ENCODE data around the gene STK38. TPM values are rescaled to one million over a fixed set of nuclear protein-coding genes. Genes with fewer than 3 reads are reported as not detected.

STK38 gene
- total and polyA plus RNA-seq, 2 of the 13 experiments (the other 11 are each of a cell fraction or from before 2014, with no cell fraction given): 10.3 to 20.7 TPM

DNA sequence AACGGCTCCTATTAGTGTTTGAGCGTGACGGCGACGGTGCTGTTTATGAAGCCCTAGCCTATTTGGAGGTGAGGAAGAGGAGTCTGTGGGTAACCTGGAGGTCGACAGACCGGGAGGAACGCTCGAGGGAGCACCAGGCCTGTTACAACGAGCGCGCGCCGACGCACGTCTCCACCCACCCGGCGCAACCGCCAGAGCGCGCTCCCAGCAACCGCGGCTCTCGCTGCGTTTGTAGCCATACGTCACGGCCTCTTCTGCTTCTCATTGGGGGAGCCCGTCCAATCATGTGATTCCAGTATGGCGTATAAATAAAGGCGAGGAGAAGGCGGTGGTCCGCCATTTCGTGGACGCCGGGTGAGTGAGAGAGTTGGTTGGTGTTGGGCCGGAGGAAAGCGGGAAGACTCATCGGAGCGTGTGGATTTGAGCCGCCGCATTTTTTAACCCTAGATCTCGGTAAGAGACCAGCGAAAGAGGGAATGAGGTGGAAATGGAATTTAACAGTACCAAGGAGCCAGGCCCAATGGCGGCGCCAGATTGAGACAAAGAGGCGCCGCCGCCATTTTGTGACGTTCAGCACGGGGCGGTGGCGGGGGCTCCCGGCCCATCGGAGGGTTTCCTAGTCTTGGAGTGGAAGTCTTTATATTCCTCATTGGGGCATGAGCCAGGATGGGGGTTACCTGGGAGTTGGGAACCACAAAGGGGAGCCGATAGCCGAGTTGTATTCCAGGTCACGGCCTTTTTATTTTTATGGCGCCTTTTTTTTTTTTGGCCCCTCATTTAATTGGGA lies 46.9 kb upstream of the STK38 start, which contains the start of gene SRSF3 (continued):
- TF ChIP-seq HES4 (CRISPR knock-in tag; IDR thresholded peaks at IDR 0.05; ENCODE audit: borderline replicate concordance): peak; percentile 59; the same call in 1 of the 2 replicates
- TF ChIP-seq TAF1 (CRISPR knock-in tag; IDR thresholded peaks at IDR 0.05): peak; percentile 99
- no peak; the same call in none of the 2 replicates for TF ChIP-seq MEIS2 (CRISPR knock-in tag; IDR thresholded peaks at IDR 0.05)
- TF ChIP-seq, protein P1, sequence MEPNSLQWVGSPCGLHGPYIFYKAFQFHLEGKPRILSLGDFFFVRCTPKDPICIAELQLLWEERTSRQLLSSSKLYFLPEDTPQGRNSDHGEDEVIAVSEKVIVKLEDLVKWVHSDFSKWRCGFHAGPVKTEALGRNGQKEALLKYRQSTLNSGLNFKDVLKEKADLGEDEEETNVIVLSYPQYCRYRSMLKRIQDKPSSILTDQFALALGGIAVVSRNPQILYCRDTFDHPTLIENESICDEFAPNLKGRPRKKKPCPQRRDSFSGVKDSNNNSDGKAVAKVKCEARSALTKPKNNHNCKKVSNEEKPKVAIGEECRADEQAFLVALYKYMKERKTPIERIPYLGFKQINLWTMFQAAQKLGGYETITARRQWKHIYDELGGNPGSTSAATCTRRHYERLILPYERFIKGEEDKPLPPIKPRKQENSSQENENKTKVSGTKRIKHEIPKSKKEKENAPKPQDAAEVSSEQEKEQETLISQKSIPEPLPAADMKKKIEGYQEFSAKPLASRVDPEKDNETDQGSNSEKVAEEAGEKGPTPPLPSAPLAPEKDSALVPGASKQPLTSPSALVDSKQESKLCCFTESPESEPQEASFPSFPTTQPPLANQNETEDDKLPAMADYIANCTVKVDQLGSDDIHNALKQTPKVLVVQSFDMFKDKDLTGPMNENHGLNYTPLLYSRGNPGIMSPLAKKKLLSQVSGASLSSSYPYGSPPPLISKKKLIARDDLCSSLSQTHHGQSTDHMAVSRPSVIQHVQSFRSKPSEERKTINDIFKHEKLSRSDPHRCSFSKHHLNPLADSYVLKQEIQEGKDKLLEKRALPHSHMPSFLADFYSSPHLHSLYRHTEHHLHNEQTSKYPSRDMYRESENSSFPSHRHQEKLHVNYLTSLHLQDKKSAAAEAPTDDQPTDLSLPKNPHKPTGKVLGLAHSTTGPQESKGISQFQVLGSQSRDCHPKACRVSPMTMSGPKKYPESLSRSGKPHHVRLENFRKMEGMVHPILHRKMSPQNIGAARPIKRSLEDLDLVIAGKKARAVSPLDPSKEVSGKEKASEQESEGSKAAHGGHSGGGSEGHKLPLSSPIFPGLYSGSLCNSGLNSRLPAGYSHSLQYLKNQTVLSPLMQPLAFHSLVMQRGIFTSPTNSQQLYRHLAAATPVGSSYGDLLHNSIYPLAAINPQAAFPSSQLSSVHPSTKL (CRISPR knock-in tag; IDR thresholded peaks at IDR 0.05): peak; percentile 80
- TF ChIP-seq ZKSCAN8 (CRISPR knock-in tag; IDR thresholded peaks at IDR 0.05; ENCODE audit: borderline replicate concordance): peak; percentile 94
- TF ChIP-seq ELF4 (CRISPR knock-in tag; IDR thresholded peaks at IDR 0.05; ENCODE audit: borderline replicate concordance): peak; percentile 50; the same call in 1 of the 2 replicates
- TF ChIP-seq SATB2 (CRISPR knock-in tag; IDR thresholded peaks at IDR 0.05): peak; percentile 72; the same call in 1 of the 2 replicates
- TF ChIP-seq, protein P2, sequence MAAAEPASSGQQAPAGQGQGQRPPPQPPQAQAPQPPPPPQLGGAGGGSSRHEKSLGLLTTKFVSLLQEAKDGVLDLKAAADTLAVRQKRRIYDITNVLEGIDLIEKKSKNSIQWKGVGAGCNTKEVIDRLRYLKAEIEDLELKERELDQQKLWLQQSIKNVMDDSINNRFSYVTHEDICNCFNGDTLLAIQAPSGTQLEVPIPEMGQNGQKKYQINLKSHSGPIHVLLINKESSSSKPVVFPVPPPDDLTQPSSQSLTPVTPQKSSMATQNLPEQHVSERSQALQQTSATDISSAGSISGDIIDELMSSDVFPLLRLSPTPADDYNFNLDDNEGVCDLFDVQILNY (CRISPR knock-in tag; conservative IDR thresholded peaks at IDR 0.05): no peak
- peak; percentile 21; the same call in 1 of the 2 replicates for TF ChIP-seq HMG20A (CRISPR knock-in tag; IDR thresholded peaks at IDR 0.05; ENCODE audit: borderline replicate concordance)
- TF ChIP-seq HNRNPUL1 (IDR thresholded peaks at IDR 0.05; ENCODE audit: low read depth, low read length): no peak
- TF ChIP-seq ZNF589 (CRISPR knock-in tag; conservative IDR thresholded peaks at IDR 0.05): no peak; the same call in 1 of the 2 replicates
- TF ChIP-seq, protein P3, sequence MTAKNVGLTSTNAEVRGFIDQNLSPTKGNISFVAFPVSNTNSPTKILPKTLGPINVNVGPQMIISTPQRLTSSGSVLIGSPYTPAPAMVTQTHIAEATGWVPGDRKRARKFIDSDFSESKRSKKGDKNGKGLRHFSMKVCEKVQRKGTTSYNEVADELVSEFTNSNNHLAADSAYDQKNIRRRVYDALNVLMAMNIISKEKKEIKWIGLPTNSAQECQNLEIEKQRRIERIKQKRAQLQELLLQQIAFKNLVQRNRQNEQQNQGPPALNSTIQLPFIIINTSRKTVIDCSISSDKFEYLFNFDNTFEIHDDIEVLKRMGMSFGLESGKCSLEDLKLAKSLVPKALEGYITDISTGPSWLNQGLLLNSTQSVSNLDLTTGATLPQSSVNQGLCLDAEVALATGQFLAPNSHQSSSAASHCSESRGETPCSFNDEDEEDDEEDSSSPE (CRISPR knock-in tag; IDR thresholded peaks at IDR 0.05): peak; percentile 93
- TF ChIP-seq, protein P4, sequence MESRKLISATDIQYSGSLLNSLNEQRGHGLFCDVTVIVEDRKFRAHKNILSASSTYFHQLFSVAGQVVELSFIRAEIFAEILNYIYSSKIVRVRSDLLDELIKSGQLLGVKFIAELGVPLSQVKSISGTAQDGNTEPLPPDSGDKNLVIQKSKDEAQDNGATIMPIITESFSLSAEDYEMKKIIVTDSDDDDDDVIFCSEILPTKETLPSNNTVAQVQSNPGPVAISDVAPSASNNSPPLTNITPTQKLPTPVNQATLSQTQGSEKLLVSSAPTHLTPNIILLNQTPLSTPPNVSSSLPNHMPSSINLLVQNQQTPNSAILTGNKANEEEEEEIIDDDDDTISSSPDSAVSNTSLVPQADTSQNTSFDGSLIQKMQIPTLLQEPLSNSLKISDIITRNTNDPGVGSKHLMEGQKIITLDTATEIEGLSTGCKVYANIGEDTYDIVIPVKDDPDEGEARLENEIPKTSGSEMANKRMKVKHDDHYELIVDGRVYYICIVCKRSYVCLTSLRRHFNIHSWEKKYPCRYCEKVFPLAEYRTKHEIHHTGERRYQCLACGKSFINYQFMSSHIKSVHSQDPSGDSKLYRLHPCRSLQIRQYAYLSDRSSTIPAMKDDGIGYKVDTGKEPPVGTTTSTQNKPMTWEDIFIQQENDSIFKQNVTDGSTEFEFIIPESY (CRISPR knock-in tag; IDR thresholded peaks at IDR 0.05): peak; percentile 17
- peak; percentile 99 for TF ChIP-seq YY1 (IDR thresholded peaks at IDR 0.05; ENCODE audit: insufficient read depth, insufficient replicate concordance, low read depth, low read length)
- TF ChIP-seq, protein P5, sequence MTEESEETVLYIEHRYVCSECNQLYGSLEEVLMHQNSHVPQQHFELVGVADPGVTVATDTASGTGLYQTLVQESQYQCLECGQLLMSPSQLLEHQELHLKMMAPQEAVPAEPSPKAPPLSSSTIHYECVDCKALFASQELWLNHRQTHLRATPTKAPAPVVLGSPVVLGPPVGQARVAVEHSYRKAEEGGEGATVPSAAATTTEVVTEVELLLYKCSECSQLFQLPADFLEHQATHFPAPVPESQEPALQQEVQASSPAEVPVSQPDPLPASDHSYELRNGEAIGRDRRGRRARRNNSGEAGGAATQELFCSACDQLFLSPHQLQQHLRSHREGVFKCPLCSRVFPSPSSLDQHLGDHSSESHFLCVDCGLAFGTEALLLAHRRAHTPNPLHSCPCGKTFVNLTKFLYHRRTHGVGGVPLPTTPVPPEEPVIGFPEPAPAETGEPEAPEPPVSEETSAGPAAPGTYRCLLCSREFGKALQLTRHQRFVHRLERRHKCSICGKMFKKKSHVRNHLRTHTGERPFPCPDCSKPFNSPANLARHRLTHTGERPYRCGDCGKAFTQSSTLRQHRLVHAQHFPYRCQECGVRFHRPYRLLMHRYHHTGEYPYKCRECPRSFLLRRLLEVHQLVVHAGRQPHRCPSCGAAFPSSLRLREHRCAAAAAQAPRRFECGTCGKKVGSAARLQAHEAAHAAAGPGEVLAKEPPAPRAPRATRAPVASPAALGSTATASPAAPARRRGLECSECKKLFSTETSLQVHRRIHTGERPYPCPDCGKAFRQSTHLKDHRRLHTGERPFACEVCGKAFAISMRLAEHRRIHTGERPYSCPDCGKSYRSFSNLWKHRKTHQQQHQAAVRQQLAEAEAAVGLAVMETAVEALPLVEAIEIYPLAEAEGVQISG (CRISPR knock-in tag; IDR thresholded peaks at IDR 0.05): peak; percentile 81
- TF ChIP-seq RBM39 (IDR thresholded peaks at IDR 0.05; ENCODE audit: low read depth, low read length, poor library complexity, severe bottlenecking): peak; percentile 98
- TF ChIP-seq ARNT2 (CRISPR knock-in tag; IDR thresholded peaks at IDR 0.05; ENCODE audit: low read depth): peak; percentile 97
